H9 (cell line): Measurements from ENCODE around the gene SNX14. TPM values are rescaled to one million over a fixed set of nuclear protein-coding genes. Genes with fewer than 3 reads are reported as not detected.

Experiments
- DNase-seq: peaks from one replicate; pipeline ENCODE4 v3.0.0-alpha.2; 2017
- H2AFZ ChIP-seq: one replicate; pipeline ENCODE4 v1.6.1; 2013; ENCODE audit warnings: mild to moderate bottlenecking, low read length, control low read depth, moderate library complexity
- H2AK5ac ChIP-seq: 2 replicates; pipeline ENCODE4 v1.6.1; 2013; ENCODE audit warnings: low read length, control low read depth, mixed read lengths; ENCODE audit not compliant: insufficient read length
- H2BK120ac ChIP-seq: one replicate; pipeline ENCODE4 v1.6.1; 2013; ENCODE audit warnings: low read depth, mild to moderate bottlenecking, low read length, control low read depth, inconsistent platforms; ENCODE audit not compliant: poor library complexity, severe bottlenecking
- H2BK12ac ChIP-seq: 2 replicates; pipeline ENCODE4 v1.6.1; 2013; ENCODE audit warnings: low read length, control low read depth, mixed read lengths, low read depth; ENCODE audit not compliant: insufficient read length
- H2BK15ac ChIP-seq: 2 replicates; pipeline ENCODE4 v1.6.1; 2013; ENCODE audit warnings: low read depth, low read length, control low read depth
- H2BK20ac ChIP-seq: one replicate; pipeline ENCODE4 v1.6.1; 2013; ENCODE audit warnings: low read depth, mild to moderate bottlenecking, low read length, control low read depth, inconsistent platforms; ENCODE audit not compliant: poor library complexity, severe bottlenecking
- H2BK5ac ChIP-seq: 2 replicates; pipeline ENCODE4 v1.6.1; 2013; ENCODE audit warnings: low read length, control low read depth, mixed read lengths; ENCODE audit not compliant: insufficient read length
- H3K14ac ChIP-seq: 2 replicates; pipeline ENCODE4 v1.6.1; 2013; ENCODE audit warnings: low read length, control low read depth; ENCODE audit not compliant: insufficient read depth
- H3K18ac ChIP-seq: 2 replicates; pipeline ENCODE4 v1.6.1; 2013; ENCODE audit warnings: low read depth, mild to moderate bottlenecking, mixed read lengths, low read length, control low read depth; ENCODE audit not compliant: insufficient read length
- H3K23ac ChIP-seq: 2 replicates; pipeline ENCODE4 v1.6.1; 2013; ENCODE audit warnings: low read length, control low read depth, mixed read lengths, low read depth; ENCODE audit not compliant: insufficient read length
- H3K23me2 ChIP-seq: 2 replicates; pipeline ENCODE4 v1.6.1; 2013; ENCODE audit warnings: low read depth, mild to moderate bottlenecking, mixed read lengths, low read length, control low read depth; ENCODE audit not compliant: insufficient read length, poor library complexity, severe bottlenecking
- H3K27ac ChIP-seq: 2 replicates; pipeline ENCODE4 v1.5.1; 2013; ENCODE audit warnings: low read length, control low read depth, mixed read lengths, low read depth; ENCODE audit not compliant: insufficient read length
- H3K27me3 ChIP-seq: 2 replicates; pipeline ENCODE4 v1.6.1; 2013; ENCODE audit warnings: low read length, control low read depth, inconsistent platforms; ENCODE audit not compliant: insufficient read depth
- H3K4ac ChIP-seq: 2 replicates; pipeline ENCODE4 v1.6.1; 2013; ENCODE audit warnings: low read depth, mild to moderate bottlenecking, control low read depth, inconsistent platforms, low read length, moderate library complexity
- H3K4me1 ChIP-seq: 2 replicates; pipeline ENCODE4 v1.6.1; 2013; ENCODE audit warnings: low read length, control low read depth, inconsistent platforms; ENCODE audit not compliant: insufficient read depth
- H3K4me2 ChIP-seq: 2 replicates; pipeline ENCODE4 v1.6.1; 2013; ENCODE audit warnings: low read length, control low read depth, mixed read lengths; ENCODE audit not compliant: insufficient read length, insufficient read depth
- H3K56ac ChIP-seq: 2 replicates; pipeline ENCODE4 v1.6.1; 2013; ENCODE audit warnings: low read depth, mild to moderate bottlenecking, mixed read lengths, low read length, control low read depth; ENCODE audit not compliant: insufficient read length
- H3K79me1 ChIP-seq: 2 replicates; pipeline ENCODE4 v1.6.1; 2013; ENCODE audit warnings: low read depth, mild to moderate bottlenecking, moderate library complexity, low read length, control low read depth, inconsistent platforms; ENCODE audit not compliant: insufficient read depth, poor library complexity, severe bottlenecking
- H3K79me2 ChIP-seq: 2 replicates; pipeline ENCODE4 v1.6.1; 2013; ENCODE audit warnings: low read length, control low read depth, inconsistent platforms; ENCODE audit not compliant: insufficient read depth
- H3K9ac ChIP-seq: 2 replicates; pipeline ENCODE4 v1.6.1; 2013; ENCODE audit warnings: low read length, control low read depth, mixed read lengths; ENCODE audit not compliant: insufficient read length; ENCODE audit errors: extremely low read depth
- H3K9me3 ChIP-seq: one replicate; pipeline ENCODE4 v1.6.1; 2013; ENCODE audit warnings: low read depth, low read length, inconsistent platforms; ENCODE audit not compliant: control insufficient read depth
- H3T11ph ChIP-seq: one replicate; pipeline ENCODE4 v1.6.1; 2013; ENCODE audit warnings: mild to moderate bottlenecking, low read length, control low read depth, inconsistent platforms
- H4K20me1 ChIP-seq: one replicate; pipeline ENCODE4 v1.6.1; 2013; ENCODE audit not compliant: control insufficient read depth, insufficient read length, insufficient read depth
- H4K5ac ChIP-seq: 2 replicates; pipeline ENCODE4 v1.6.1; 2013; ENCODE audit warnings: low read depth, mild to moderate bottlenecking, mixed read lengths, low read length, control low read depth; ENCODE audit not compliant: insufficient read length
- H4K8ac ChIP-seq: replicated peaks from 2 replicates; pipeline ENCODE4 v1.6.1; 2013; ENCODE audit warnings: low read length, control low read depth, mixed read lengths, low read depth; ENCODE audit not compliant: insufficient read length
- H4K91ac ChIP-seq: 2 replicates; pipeline ENCODE4 v1.6.1; 2013; ENCODE audit warnings: low read depth, mild to moderate bottlenecking, moderate library complexity, mixed read lengths, low read length, control low read depth; ENCODE audit not compliant: insufficient read length
- H3K27ac Mint-ChIP-seq, 3 experiments: 2 replicates in 2 of 3; 3 replicates in 1 of 3; pipeline ENCODE4 v1.8.0; 2020 to 2021; ENCODE audit warnings: mixed read lengths in 3 of 3, mild to moderate bottlenecking in 1 of 3, moderate library complexity in 1 of 3
- H3K27me3 Mint-ChIP-seq: 2 replicates; pipeline ENCODE4 v1.8.0; 2021; ENCODE audit warnings: low read depth, mild to moderate bottlenecking, moderate library complexity, mixed read lengths
- H3K36me3 Mint-ChIP-seq, 3 experiments: 2 replicates in 2 of 3; 3 replicates in 1 of 3; pipeline ENCODE4 v1.8.0; 2020 to 2021; ENCODE audit warnings: low read depth in 3 of 3, mixed read lengths in 3 of 3; ENCODE audit not compliant: insufficient read depth in 1 of 3
- H3K4me1 Mint-ChIP-seq, 2 experiments: 2 replicates each; pipeline ENCODE4 v1.8.0; 2020; ENCODE audit warnings: mixed read lengths in 2 of 2
- H3K4me3 Mint-ChIP-seq, 2 experiments: 2 replicates in 1 of 2; 3 replicates in 1 of 2; pipeline ENCODE4 v1.8.0; 2020 to 2021; ENCODE audit warnings: mild to moderate bottlenecking in 2 of 2, mixed read lengths in 2 of 2, moderate library complexity in 1 of 2
- H3K9me3 Mint-ChIP-seq, 2 experiments: 2 replicates in 1 of 2; 3 replicates in 1 of 2; pipeline ENCODE4 v1.8.0; 2020; ENCODE audit warnings: mild to moderate bottlenecking in 2 of 2, mixed read lengths in 2 of 2, moderate library complexity in 1 of 2
- WGBS: extraction: QIAGEN DNeasy Blood & Tissue Kit; methylation state at CpG from one replicate; pipeline ENCODE4 v1.1.7; 2013; ENCODE audit warnings: missing lambda C conversion rate, low lambda C conversion rate, mixed read lengths; ENCODE audit not compliant: insufficient read length; ENCODE audit errors: extremely low coverage; 5-methylcytosine and 5-hydroxymethylcytosine counted together
- total RNA-seq: library from RNA; stranded (reverse); gene quantifications from 2 replicates; pipeline ENCODE4 v1.2.1, GENCODE V29; 2021
- TF ChIP-seq, protein P1 (sequence below): fragments of 200-600 bp; sonication (generic); conservative IDR thresholded peaks from 3 replicates; pipeline ENCODE4 v1.8.0; 2021; ENCODE audit warnings: antibody characterized with exemption, mild to moderate bottlenecking

SNX14 gene
- total RNA-seq, 1 experiment from 2014 or later, result 33.0 TPM

DNA sequence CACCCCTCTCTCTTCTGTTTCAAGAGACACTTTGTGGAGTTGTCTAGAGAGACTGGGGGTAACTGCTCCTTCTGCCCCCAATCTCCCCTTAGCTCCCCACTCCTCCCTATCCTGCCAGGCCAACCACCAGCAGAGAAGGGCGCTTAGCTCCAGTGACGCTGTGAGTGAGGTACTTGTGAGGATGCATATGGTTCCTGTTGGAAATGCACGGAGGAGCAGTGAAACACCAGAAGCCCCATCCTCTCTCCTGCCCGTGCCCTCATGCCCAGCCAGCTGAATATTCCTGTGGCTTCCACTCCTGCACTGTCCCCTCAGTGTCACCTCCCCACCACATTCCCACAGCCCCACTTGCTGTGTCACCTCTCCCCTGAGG is 131.9 kb downstream of the SNX14 start:
- Histone ChIP-seq H4K5ac (no peak overlapping the region), H4K8ac (no peak overlapping the region), H3K18ac (no peak overlapping the region), H3K9ac (no peak overlapping the region), H2BK5ac (no peak overlapping the region), H3K9me3 (no peaks in the 10 kb centered on the region), H3K79me1 (no peaks in the 10 kb centered on the region), H3K14ac (no peak overlapping the region), H3T11ph (no peak overlapping the region), H4K91ac (no peak overlapping the region), H2BK20ac (no peak overlapping the region), H2AK5ac (no peak overlapping the region), H3K23me2 (no peaks in the 10 kb centered on the region), H2BK120ac (no peak overlapping the region), H3K23ac (no peak overlapping the region), H4K20me1 (no peaks in the 10 kb centered on the region), H2BK15ac (no peak overlapping the region), H3K4me2 (no peak overlapping the region), H2BK12ac (no peak overlapping the region), H3K4me1 (peaks cover 11% of the 10 kb centered on the region; the same call in 1 of the 2 replicates), H3K4ac (no peak overlapping the region), H2AFZ (no peak overlapping the region), H3K56ac (no peak overlapping the region), H3K79me2 (no peaks in the 10 kb centered on the region), H3K27ac (no peak overlapping the region), H3K27me3 (no peaks in the 10 kb centered on the region)
- no CpG with 5 or more reads among the region's 4 CpGs for WGBS
- no peaks in the 10 kb centered on the region for H3K36me3 Mint-ChIP-seq
- H3K27me3 Mint-ChIP-seq, result no peaks in the 10 kb centered on the region
- peak overlapping the region in 1 of 3 experiments; percentile 79; a peak in 2 of 7 replicates for H3K27ac Mint-ChIP-seq
- TF ChIP-seq, protein P1, sequence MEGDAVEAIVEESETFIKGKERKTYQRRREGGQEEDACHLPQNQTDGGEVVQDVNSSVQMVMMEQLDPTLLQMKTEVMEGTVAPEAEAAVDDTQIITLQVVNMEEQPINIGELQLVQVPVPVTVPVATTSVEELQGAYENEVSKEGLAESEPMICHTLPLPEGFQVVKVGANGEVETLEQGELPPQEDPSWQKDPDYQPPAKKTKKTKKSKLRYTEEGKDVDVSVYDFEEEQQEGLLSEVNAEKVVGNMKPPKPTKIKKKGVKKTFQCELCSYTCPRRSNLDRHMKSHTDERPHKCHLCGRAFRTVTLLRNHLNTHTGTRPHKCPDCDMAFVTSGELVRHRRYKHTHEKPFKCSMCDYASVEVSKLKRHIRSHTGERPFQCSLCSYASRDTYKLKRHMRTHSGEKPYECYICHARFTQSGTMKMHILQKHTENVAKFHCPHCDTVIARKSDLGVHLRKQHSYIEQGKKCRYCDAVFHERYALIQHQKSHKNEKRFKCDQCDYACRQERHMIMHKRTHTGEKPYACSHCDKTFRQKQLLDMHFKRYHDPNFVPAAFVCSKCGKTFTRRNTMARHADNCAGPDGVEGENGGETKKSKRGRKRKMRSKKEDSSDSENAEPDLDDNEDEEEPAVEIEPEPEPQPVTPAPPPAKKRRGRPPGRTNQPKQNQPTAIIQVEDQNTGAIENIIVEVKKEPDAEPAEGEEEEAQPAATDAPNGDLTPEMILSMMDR, result no peak
- no peak for DNase-seq
- peaks cover 18 to 23% of the 10 kb centered on the region in 2 experiments for H3K4me1 Mint-ChIP-seq
- H3K4me3 Mint-ChIP-seq, result no peak overlapping the region
- no peaks in the 10 kb centered on the region for H3K9me3 Mint-ChIP-seq
